Transverse colon (tissue), 4 donors: ENCODE results near the gene HCFC1R1.

ENCODE experiments used
- CTCF ChIP-seq, 5 experiments: fragments of 200-600 bp in 3 of 5; fragments of 450-650 bp in 2 of 5; sonication (generic) in 3 of 5; IDR thresholded peaks; 1 replicate in 2 of 5; 2 replicates in 3 of 5; pipeline ENCODE4 v1.5.1; 2016 to 2017; ENCODE audit warnings: antibody characterized with exemption in 5 of 5, inconsistent platforms in 3 of 5, mild to moderate bottlenecking in 2 of 5, moderate library complexity in 1 of 5
- POLR2A ChIP-seq: fragments of 450-650 bp; IDR thresholded peaks from one replicate; pipeline ENCODE4 v1.6.1; 2016; ENCODE audit warnings: antibody characterized with exemption, mild to moderate bottlenecking, moderate library complexity
- POLR2AphosphoS5 ChIP-seq, 3 donors: sonication (generic); formaldehyde crosslinking; IDR thresholded peaks; one replicate each; pipeline ENCODE4 v1.6.1; 2016; ENCODE audit warnings: antibody characterized with exemption in 3 of 3

GRCh38 chr16:3013491-3013951 lies 10.2 kb downstream of the HCFC1R1 start:
- TF ChIP-seq CTCF (IDR thresholded peaks at IDR 0.05) (no peak), POLR2A (no peak), POLR2AphosphoS5 (IDR thresholded peaks at IDR 0.05) (no peak)
